Mesendoderm (in vitro differentiated cells): ENCODE results near the gene FBXO22.

Source experiments
- DNase-seq: peaks from one replicate; pipeline ENCODE4 v3.0.0; 2013
- H2AK5ac ChIP-seq: 2 replicates; pipeline ENCODE4 v1.6.1; 2013; ENCODE audit warnings: low read length, inconsistent platforms
- H2BK120ac ChIP-seq: 2 replicates; pipeline ENCODE4 v1.6.1; 2013; ENCODE audit warnings: low read depth, mild to moderate bottlenecking, low read length, moderate library complexity, mixed read lengths
- H2BK15ac ChIP-seq: replicated peaks from 2 replicates; pipeline ENCODE4 v1.6.1; 2013; ENCODE audit warnings: low read depth, mild to moderate bottlenecking, moderate library complexity
- H2BK5ac ChIP-seq: 2 replicates; pipeline ENCODE4 v1.6.1; 2013; ENCODE audit warnings: low read length, inconsistent platforms
- H3K18ac ChIP-seq: 2 replicates; pipeline ENCODE4 v1.6.1; 2013; ENCODE audit warnings: mild to moderate bottlenecking, low read length, mixed read lengths
- H3K23ac ChIP-seq: one replicate; pipeline ENCODE4 v1.6.1; 2013; ENCODE audit warnings: low read length
- H3K27ac ChIP-seq: 2 replicates; pipeline ENCODE4 v1.5.1; 2013; ENCODE audit warnings: low read depth, mild to moderate bottlenecking, inconsistent platforms, low read length, moderate library complexity
- H3K27me3 ChIP-seq: 2 replicates; pipeline ENCODE4 v1.6.1; 2013; ENCODE audit warnings: low read length, control low read depth, mild to moderate bottlenecking, inconsistent platforms; ENCODE audit not compliant: insufficient read depth, poor library complexity
- H3K36me3 ChIP-seq: 2 replicates; pipeline ENCODE4 v1.6.1; 2013; ENCODE audit warnings: low read length, inconsistent platforms; ENCODE audit not compliant: control insufficient read depth, insufficient read depth
- H3K4ac ChIP-seq: one replicate; pipeline ENCODE4 v1.6.1; 2013; ENCODE audit warnings: low read depth, mild to moderate bottlenecking, low read length, moderate library complexity
- H3K4me1 ChIP-seq: 2 replicates; pipeline ENCODE4 v1.6.1; 2013; ENCODE audit warnings: low read depth, low read length, inconsistent platforms; ENCODE audit not compliant: control insufficient read depth
- H3K4me2 ChIP-seq: 2 replicates; pipeline ENCODE4 v1.6.1; 2013; ENCODE audit warnings: low read length
- H3K4me3 ChIP-seq: 2 replicates; pipeline ENCODE4 v1.5.1; 2013; ENCODE audit warnings: mild to moderate bottlenecking, low read length
- H3K56ac ChIP-seq: one replicate; pipeline ENCODE4 v1.6.1; 2013; ENCODE audit warnings: low read length
- H3K79me1 ChIP-seq: 2 replicates; pipeline ENCODE4 v1.6.1; 2013; ENCODE audit warnings: low read length, inconsistent platforms
- H3K79me2 ChIP-seq: 2 replicates; pipeline ENCODE4 v1.6.1; 2013; ENCODE audit warnings: mild to moderate bottlenecking, low read length; ENCODE audit not compliant: control insufficient read depth, insufficient read depth
- H3K9ac ChIP-seq: 2 replicates; pipeline ENCODE4 v1.6.1; 2013; ENCODE audit warnings: low read length, inconsistent platforms
- H4K5ac ChIP-seq: one replicate; pipeline ENCODE4 v1.6.1; 2013; ENCODE audit warnings: low read length
- H4K8ac ChIP-seq: one replicate; pipeline ENCODE4 v1.6.1; 2013; ENCODE audit warnings: low read depth, mild to moderate bottlenecking, control low read depth, low read length, moderate library complexity
- WGBS: extraction: QIAGEN DNeasy Blood & Tissue Kit; methylation state at CpG from one replicate; pipeline ENCODE4 v1.1.7; 2013; ENCODE audit warnings: low lambda C conversion rate, missing lambda C conversion rate; ENCODE audit not compliant: insufficient coverage; ENCODE audit errors: extremely low coverage; 5-methylcytosine and 5-hydroxymethylcytosine counted together

FBXO22 gene

GRCh38 chr15:75872403-75872990 is 31.2 kb upstream of the FBXO22 start:
- no peak overlapping the region for H3K56ac ChIP-seq
- no CpG with 5 or more reads among the region's 4 CpGs for WGBS
- H3K4me1 ChIP-seq: no peaks in the 10 kb centered on the region
- H2BK15ac ChIP-seq: no peak overlapping the region
- no peak overlapping the region for H3K18ac ChIP-seq
- H2BK120ac ChIP-seq: no peak overlapping the region
- no peak overlapping the region for H2BK5ac ChIP-seq
- no peak overlapping the region for H3K4ac ChIP-seq
- H3K36me3 ChIP-seq: no peaks in the 10 kb centered on the region
- H4K5ac ChIP-seq: no peak overlapping the region
- no peak overlapping the region for H2AK5ac ChIP-seq
- no peak overlapping the region for H3K4me3 ChIP-seq
- no peak overlapping the region for H3K9ac ChIP-seq
- H3K27ac ChIP-seq: no peak overlapping the region
- peaks cover 2% of the 10 kb centered on the region for H3K79me1 ChIP-seq
- no peak overlapping the region for H3K4me2 ChIP-seq
- DNase-seq: no peak
- no peaks in the 10 kb centered on the region for H3K79me2 ChIP-seq
- no peak overlapping the region for H3K23ac ChIP-seq
- no peaks in the 10 kb centered on the region for H3K27me3 ChIP-seq
- no peak overlapping the region for H4K8ac ChIP-seq

- no peak overlapping the region for H2BK120ac ChIP-seq
- H3K23ac ChIP-seq: no peak overlapping the region
- no peak overlapping the region for H4K8ac ChIP-seq
- no peak overlapping the region for H3K4me3 ChIP-seq
- no peak overlapping the region for H3K27ac ChIP-seq
- H3K36me3 ChIP-seq: no peaks in the 10 kb centered on the region
- no peak overlapping the region for H4K5ac ChIP-seq
- H3K4ac ChIP-seq: no peak overlapping the region
- H3K27me3 ChIP-seq: no peaks in the 10 kb centered on the region
- H2BK5ac ChIP-seq: no peak overlapping the region
- H3K4me1 ChIP-seq: no peaks in the 10 kb centered on the region
- no peak for DNase-seq
- no CpG with 5 or more reads among the region's 1 CpG for WGBS
- H3K4me2 ChIP-seq: no peak overlapping the region
- no peak overlapping the region for H3K9ac ChIP-seq
- no peak overlapping the region for H2AK5ac ChIP-seq
- H2BK15ac ChIP-seq: no peak overlapping the region
- no peak overlapping the region for H3K18ac ChIP-seq
- H3K79me2 ChIP-seq: no peaks in the 10 kb centered on the region
- H3K56ac ChIP-seq: no peak overlapping the region
- H3K79me1 ChIP-seq: no peaks in the 10 kb centered on the region
Observed at GRCh38 chr15:75884041-75884440, 19.6 kb upstream of the FBXO22 start.

- DNase-seq: no peak
Observed at GRCh38 chr15:75887178-75887577, 16.5 kb upstream of the FBXO22 start.

GRCh38 chr15:75891895-75892294 is 11.8 kb upstream of the FBXO22 start:
- Histone ChIP-seq H4K5ac (no peak overlapping the region), H3K4me2 (no peak overlapping the region), H3K36me3 (peaks cover 1% of the 10 kb centered on the region), H3K18ac (no peak overlapping the region), H3K9ac (no peak overlapping the region), H3K27ac (no peak overlapping the region), H3K4me3 (no peak overlapping the region), H2AK5ac (no peak overlapping the region), H3K27me3 (no peaks in the 10 kb centered on the region), H2BK120ac (no peak overlapping the region), H2BK15ac (no peak overlapping the region), H2BK5ac (no peak overlapping the region), H3K23ac (no peak overlapping the region), H3K4ac (no peak overlapping the region), H3K4me1 (no peaks in the 10 kb centered on the region), H3K56ac (no peak overlapping the region), H3K79me2 (no peaks in the 10 kb centered on the region), H3K79me1 (no peaks in the 10 kb centered on the region), H4K8ac (no peak overlapping the region)
- DNase-seq: no peak

More at GRCh38 chr15:75887178-75887577, 16.5 kb upstream of the FBXO22 start:
- H3K4ac ChIP-seq: no peak overlapping the region
- no peak overlapping the region for H3K18ac ChIP-seq
- H3K36me3 ChIP-seq: no peaks in the 10 kb centered on the region
- no peak overlapping the region for H4K8ac ChIP-seq
- no peak overlapping the region for H2AK5ac ChIP-seq
- no peaks in the 10 kb centered on the region for H3K4me1 ChIP-seq
- no peaks in the 10 kb centered on the region for H3K79me2 ChIP-seq
- no peaks in the 10 kb centered on the region for H3K27me3 ChIP-seq
- no peak overlapping the region for H2BK15ac ChIP-seq
- no peaks in the 10 kb centered on the region for H3K79me1 ChIP-seq
- no peak overlapping the region for H3K4me3 ChIP-seq
- H2BK120ac ChIP-seq: no peak overlapping the region
- H3K4me2 ChIP-seq: no peak overlapping the region
- H3K27ac ChIP-seq: no peak overlapping the region
- WGBS: no CpG with 5 or more reads among the region's 1 CpG
- no peak overlapping the region for H3K56ac ChIP-seq
- no peak overlapping the region for H3K23ac ChIP-seq
- H2BK5ac ChIP-seq: no peak overlapping the region
- H4K5ac ChIP-seq: no peak overlapping the region
- H3K9ac ChIP-seq: no peak overlapping the region

GRCh38 chr15:75895731-75896130 is 7.9 kb upstream of the FBXO22 start:
- no peaks in the 10 kb centered on the region for H3K79me2 ChIP-seq

GRCh38 chr15:75900577-75900976 is 3.1 kb upstream of the FBXO22 start:
- no peak overlapping the region for H4K5ac ChIP-seq
- H3K23ac ChIP-seq: no peak overlapping the region
- no peak for DNase-seq
- no peak overlapping the region for H3K4me2 ChIP-seq
- no peaks in the 10 kb centered on the region for H3K27me3 ChIP-seq
- no peak overlapping the region for H3K4ac ChIP-seq
- H2AK5ac ChIP-seq: no peak overlapping the region
- H3K56ac ChIP-seq: no peak overlapping the region
- no peak overlapping the region for H3K18ac ChIP-seq
- no peak overlapping the region for H3K27ac ChIP-seq
- no peak overlapping the region for H3K9ac ChIP-seq
- H3K4me3 ChIP-seq: no peak overlapping the region
- H2BK15ac ChIP-seq: no peak overlapping the region
- H2BK5ac ChIP-seq: no peak overlapping the region
- no peak overlapping the region for H4K8ac ChIP-seq
- H3K79me1 ChIP-seq: peaks cover 6% of the 10 kb centered on the region
- H3K36me3 ChIP-seq: peaks cover 1% of the 10 kb centered on the region
- no peak overlapping the region for H2BK120ac ChIP-seq
- H3K79me2 ChIP-seq: peaks cover 9% of the 10 kb centered on the region
- H3K4me1 ChIP-seq: peaks cover 15% of the 10 kb centered on the region

More at GRCh38 chr15:75895731-75896130, 7.9 kb upstream of the FBXO22 start:
- Histone ChIP-seq H4K5ac (no peak overlapping the region), H3K18ac (no peak overlapping the region), H3K36me3 (peaks cover 1% of the 10 kb centered on the region), H3K4me3 (no peak overlapping the region), H2BK15ac (no peak overlapping the region), H3K27ac (no peak overlapping the region), H3K56ac (no peak overlapping the region), H3K4me1 (no peaks in the 10 kb centered on the region), H2BK120ac (no peak overlapping the region), H2BK5ac (no peak overlapping the region), H3K4ac (no peak overlapping the region), H3K27me3 (no peaks in the 10 kb centered on the region), H3K23ac (no peak overlapping the region), H3K9ac (no peak overlapping the region), H2AK5ac (no peak overlapping the region), H3K4me2 (no peak overlapping the region), H4K8ac (no peak overlapping the region), H3K79me1 (no peaks in the 10 kb centered on the region)
- no peak for DNase-seq
- WGBS: no CpG with 5 or more reads among the region's 2 CpGs
